BE2C (cell line): Measurements from ENCODE around the gene CCDC198. TPM values are rescaled to one million over a fixed set of nuclear protein-coding genes. Genes with fewer than 3 reads are reported as not detected.

ENCODE experiments used
- DNase-seq: peaks from one replicate; pipeline ENCODE4 v3.0.0-alpha.2; 2020
- H3K27me3 ChIP-seq: fragments of 250-450 bp; sonication (Bioruptor Pico); 2 replicates; pipeline ENCODE4 v1.5.1; 2020; ENCODE audit warnings: mild to moderate bottlenecking
- H3K36me3 ChIP-seq: fragments of 250-450 bp; sonication (Bioruptor Pico); 2 replicates; pipeline ENCODE4 v1.5.1; 2020; ENCODE audit warnings: mild to moderate bottlenecking
- H3K4me1 ChIP-seq: fragments of 250-450 bp; sonication (Bioruptor Pico); 2 replicates; pipeline ENCODE4 v1.5.1; 2020
- H3K4me3 ChIP-seq: 2 replicates; pipeline ENCODE4 v1.5.1; 2011; ENCODE audit warnings: low read depth, low read length
- H3K9me3 ChIP-seq: fragments of 250-450 bp; sonication (Bioruptor Pico); 2 replicates; pipeline ENCODE4 v1.5.1; 2020
- CTCF ChIP-seq: IDR thresholded peaks from 2 replicates; pipeline ENCODE4 v1.5.1; 2012; ENCODE audit warnings: mild to moderate bottlenecking, low read depth, low read length
- polyA plus RNA-seq: library from polyadenylated mRNA; unstranded; fragments of >200 nt; gene quantifications from one replicate; pipeline ENCODE4 v1.2.1, GENCODE V29; 2012; ENCODE audit warnings: low read depth, missing spikeins; ENCODE audit not compliant: insufficient read length, insufficient read depth

The CCDC198 gene
- polyA plus RNA-seq: not detected

GRCh38 chr14:57493467-57494181, at the start of gene CCDC198:
Gene CCDC198 (minus strand): TSS chr14:57493857. CDS start chr14:57493715, 142 bp downstream.
- Histone ChIP-seq H3K4me3 (no peak within 1 kb of the TSS), H3K36me3 (no peaks in the 10 kb centered on the region), H3K9me3 (no peaks in the 10 kb centered on the region), H3K4me1 (no peaks in the 10 kb centered on the region), H3K27me3 (no peaks in the 10 kb centered on the region)
- TF ChIP-seq CTCF: no peak
- DNase-seq: no peak

GRCh38 chr14:57533214-57533613, 39.6 kb upstream of the CCDC198 start:
- peak; percentile 28 for TF ChIP-seq CTCF
- H3K4me1 ChIP-seq: no peaks in the 10 kb centered on the region
- DNase-seq: no peak
- no peaks in the 10 kb centered on the region for H3K36me3 ChIP-seq
- H3K27me3 ChIP-seq: no peaks in the 10 kb centered on the region
- H3K4me3 ChIP-seq: no peak overlapping the region
- no peaks in the 10 kb centered on the region for H3K9me3 ChIP-seq

GRCh38 chr14:57530571-57530970, 36.9 kb upstream of the CCDC198 start:
- H3K9me3 ChIP-seq: no peaks in the 10 kb centered on the region
- DNase-seq: no peak
- no peaks in the 10 kb centered on the region for H3K4me1 ChIP-seq
- H3K27me3 ChIP-seq: no peaks in the 10 kb centered on the region
- H3K4me3 ChIP-seq: no peak overlapping the region
- no peaks in the 10 kb centered on the region for H3K36me3 ChIP-seq
- TF ChIP-seq CTCF: no peak

GRCh38 chr14:57526942-57527341, 33.3 kb upstream of the CCDC198 start:
- H3K27me3 ChIP-seq: no peaks in the 10 kb centered on the region

GRCh38 chr14:57519043-57519442, 25.4 kb upstream of the CCDC198 start:
- Histone ChIP-seq H3K9me3 (no peaks in the 10 kb centered on the region), H3K4me3 (no peak overlapping the region), H3K36me3 (no peaks in the 10 kb centered on the region), H3K4me1 (no peaks in the 10 kb centered on the region), H3K27me3 (no peaks in the 10 kb centered on the region)
- TF ChIP-seq CTCF: no peak
- no peak for DNase-seq

More at GRCh38 chr14:57526942-57527341, 33.3 kb upstream of the CCDC198 start:
- DNase-seq: no peak
- TF ChIP-seq CTCF: no peak
- Histone ChIP-seq H3K9me3 (no peaks in the 10 kb centered on the region), H3K4me1 (no peaks in the 10 kb centered on the region), H3K36me3 (no peaks in the 10 kb centered on the region), H3K4me3 (no peak overlapping the region)

- no peak for DNase-seq
- H3K36me3 ChIP-seq: no peaks in the 10 kb centered on the region
- TF ChIP-seq CTCF: no peak
- no peaks in the 10 kb centered on the region for H3K27me3 ChIP-seq
- no peaks in the 10 kb centered on the region for H3K9me3 ChIP-seq
- H3K4me3 ChIP-seq: no peak overlapping the region
- no peaks in the 10 kb centered on the region for H3K4me1 ChIP-seq
Measured at GRCh38 chr14:57512220-57512619, 18.6 kb upstream of the CCDC198 start.
